ENCODE measurements around the gene TMBIM4. TPM values are rescaled to one million over a fixed set of nuclear protein-coding genes. Genes with fewer than 3 reads are reported as not detected.
"Not testable (repeated sequence)": the region's sequence is repeated elsewhere in the genome, so short reads cannot be mapped to it uniquely, and the experiment has no call there.

The TMBIM4 gene
- total RNA-seq, 1 donor from 2014 or later, result 91.3 TPM

DNA sequence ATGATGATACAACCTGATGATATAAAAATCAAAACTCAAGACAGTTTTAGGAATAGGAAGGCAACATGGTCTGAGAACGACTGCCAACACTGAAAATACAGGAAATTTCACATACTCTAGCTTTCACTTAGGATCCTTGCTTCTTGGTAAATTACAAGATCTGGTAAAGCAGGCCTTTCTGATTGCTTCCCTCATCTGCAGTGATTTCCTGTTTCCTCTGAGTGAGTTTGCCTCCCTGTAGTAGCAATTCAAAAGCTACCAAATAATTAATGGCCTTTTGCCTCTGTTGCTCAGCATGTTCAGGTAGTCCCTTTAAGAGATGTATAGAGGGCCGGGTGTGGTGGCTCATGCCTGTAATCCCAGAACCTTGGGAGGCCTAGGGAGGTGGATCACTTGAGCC is 17.2 kb upstream of the TMBIM4 start:
- peak in 1 of 2 donors; percentile 60 for DNase-seq (ENCODE audit: low read depth in 2 of 2)

DNA sequence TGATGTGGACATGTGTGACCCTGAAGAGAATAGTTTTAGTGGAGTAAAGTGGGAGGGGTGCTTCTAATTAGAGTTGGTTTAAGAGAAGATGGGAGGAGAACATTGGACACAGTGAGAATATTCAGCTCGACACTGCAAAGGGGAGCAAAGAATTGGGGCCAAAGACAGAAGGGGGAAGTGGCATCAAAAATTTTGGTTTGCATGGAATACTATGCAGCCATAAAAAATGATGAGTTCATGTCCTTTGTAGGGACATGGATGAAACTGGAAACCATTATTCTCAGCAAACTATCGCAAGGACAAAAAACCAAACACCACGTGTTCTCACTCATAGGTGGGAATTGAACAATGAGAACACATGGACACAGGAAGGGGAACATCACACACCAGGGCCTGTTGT is 15.0 kb upstream of the TMBIM4 start:
- DNase-seq (ENCODE audit: low read depth in 2 of 2), result not testable (repeated sequence)

DNA sequence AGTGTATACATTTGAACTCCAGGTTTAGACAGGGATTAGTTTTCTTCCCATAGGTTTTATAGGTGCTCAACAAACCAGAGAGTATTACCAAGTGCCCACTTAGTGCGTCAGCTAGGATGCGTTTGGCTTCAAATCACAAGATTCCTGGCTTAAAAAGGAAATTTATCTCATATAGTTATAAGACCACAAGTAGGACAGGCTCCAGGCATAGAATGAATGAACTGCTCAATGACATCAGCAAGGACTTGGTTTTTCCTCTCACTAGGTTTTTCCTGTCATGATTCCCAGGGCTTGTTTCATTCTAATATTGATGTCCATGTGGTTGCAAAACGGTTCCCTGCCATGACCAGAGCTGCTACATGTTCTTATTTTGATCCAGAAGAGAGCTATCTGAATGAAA is 13.2 kb upstream of the TMBIM4 start:
- DNase-seq (ENCODE audit: low read depth in 2 of 2), result no peak

DNA sequence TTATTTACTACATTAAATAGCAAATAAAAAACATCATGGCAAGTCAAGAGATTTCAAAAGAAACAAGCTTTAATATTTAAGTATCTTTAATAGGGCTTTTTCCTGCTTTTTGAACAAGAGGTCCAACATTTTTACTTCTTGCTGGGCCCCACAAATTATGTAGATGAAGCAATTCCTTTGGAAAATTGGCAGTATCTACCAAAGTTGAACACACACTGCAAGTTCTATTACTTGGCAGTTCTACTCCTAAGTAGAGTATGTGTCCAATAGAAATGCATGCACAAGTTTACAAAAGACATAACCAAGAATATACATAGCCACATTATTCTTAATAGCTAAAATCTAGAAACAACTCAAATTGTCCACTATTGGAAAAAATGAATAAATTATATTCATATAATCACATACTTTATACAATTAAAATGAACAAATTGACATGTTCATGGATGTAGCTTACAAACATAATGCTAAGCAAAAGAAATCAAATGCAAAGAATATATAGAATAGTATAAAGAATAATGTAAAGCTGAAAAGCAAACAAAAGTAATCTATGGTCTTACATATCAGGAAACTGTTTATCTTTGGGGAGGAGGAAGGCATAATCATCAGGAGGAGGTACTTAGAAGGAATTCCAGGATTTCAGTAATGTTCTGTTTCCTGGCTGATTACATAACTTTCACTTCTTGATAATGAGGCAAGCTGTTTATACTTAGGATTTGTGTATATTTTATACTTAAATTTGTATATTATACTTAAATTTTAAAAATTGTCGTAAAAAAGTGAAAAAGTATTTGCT is 6.5 kb upstream of the TMBIM4 start:
- peak in 1 of 2 donors; percentile 72 for DNase-seq (ENCODE audit: low read depth in 2 of 2)

DNA sequence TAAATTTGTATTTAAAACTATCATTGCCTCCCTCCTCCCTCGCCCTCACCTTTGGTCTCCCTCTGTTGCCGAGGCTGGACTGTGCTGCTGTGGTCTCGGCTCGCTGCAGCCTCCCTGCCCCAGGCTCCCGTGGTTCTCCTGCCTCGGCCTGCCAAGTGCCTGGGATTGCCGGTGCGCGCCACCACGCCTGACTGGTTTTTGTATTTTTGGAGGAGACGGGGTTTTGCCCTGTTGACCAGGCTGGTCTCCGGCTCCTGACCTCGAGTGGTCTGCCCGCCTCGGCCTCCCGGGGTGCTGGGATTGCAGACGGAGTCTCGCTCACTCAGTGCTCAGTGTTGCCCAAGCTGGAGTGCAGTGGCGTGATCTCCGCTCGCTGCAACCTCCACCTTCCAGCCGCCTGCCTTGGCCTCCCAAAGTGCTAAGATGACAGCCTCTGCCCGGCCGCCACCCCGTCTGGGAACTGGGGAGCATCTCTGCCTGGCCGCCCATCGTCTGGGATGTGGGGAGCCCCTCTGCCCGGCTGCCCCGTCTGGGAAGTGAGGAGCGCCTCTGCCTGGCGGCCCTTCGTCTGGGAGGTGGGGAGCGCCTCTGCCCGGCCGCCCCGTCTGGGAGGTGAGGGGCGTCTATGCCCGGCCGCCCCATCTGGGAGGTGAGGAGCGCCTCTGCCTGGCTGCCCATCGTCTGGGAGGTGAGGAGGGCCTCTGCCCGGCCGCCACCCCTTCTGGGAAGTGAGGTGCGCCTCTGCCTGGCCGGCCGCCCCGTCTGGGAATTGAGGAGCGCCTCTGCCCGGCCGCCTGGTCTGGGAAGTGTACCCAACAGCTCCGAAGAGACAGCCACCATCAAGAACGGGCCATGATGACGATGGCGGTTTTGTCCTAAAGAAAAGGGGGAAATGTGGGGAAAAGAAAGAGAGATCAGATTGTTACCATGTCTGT is 4.9 kb upstream of the TMBIM4 start:
- not testable (repeated sequence) for DNase-seq (ENCODE audit: low read depth in 2 of 2)

DNA sequence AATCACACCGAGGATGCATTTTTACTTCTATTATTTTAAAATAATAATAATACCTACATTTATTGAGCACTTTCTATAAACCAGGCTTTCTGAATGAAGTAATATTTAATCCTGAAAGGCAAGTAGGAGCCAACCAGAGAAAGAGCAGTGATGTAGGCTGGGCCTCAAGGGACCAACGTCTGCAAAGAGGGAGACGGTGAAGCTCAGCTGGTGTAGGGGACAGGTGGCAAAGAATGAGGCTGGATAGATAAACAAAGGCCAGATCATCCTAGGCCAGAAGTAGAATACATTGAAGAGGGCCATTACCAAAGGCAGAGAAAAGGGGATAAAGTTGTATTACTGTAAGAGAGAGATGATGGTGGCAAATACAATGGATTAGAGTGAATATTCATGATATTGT is 810 bp upstream of the TMBIM4 start:
- DNase-seq (ENCODE audit: low read depth in 2 of 2), result no peak

DNA sequence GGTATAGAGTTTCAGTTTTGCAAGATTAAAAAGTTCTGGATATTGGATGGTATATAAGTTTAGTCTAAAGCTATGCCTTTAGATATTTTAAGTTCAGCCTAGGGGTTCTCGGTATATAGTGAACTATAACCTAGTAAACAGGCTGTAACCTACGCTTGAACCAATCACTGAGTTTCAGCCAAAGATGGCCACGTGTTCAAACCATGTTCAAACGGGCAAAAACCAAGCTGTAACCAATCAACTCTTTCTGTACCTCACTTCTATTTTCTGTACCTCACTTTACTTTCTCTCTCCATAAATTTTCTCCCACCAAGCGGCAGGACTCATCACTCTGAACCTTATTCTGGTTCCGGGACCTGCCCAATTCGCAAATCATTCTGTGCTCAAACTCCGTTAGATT is 1.4 kb downstream of the TMBIM4 start:
- DNase-seq (ENCODE audit: low read depth in 2 of 2), result no peak

DNA sequence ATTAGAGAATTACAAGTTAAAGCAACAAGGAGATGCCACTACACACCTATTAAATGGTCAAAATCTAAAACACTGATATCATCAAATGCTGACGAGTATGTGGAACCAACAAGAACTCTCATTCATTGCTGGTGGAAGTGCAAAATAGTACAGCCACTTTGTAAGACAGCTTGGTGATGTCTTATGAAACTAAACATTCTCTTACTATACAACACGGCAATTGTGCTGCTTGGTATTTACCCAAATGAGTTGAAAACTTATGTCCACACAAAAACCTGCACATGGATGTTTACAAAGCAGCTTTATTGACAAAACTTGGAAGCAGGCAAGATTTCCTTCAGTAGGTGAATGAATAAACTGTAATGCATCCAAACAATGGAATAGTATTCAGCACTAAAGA is 3.2 kb downstream of the TMBIM4 start:
- no peak for DNase-seq (ENCODE audit: low read depth in 2 of 2)

DNA sequence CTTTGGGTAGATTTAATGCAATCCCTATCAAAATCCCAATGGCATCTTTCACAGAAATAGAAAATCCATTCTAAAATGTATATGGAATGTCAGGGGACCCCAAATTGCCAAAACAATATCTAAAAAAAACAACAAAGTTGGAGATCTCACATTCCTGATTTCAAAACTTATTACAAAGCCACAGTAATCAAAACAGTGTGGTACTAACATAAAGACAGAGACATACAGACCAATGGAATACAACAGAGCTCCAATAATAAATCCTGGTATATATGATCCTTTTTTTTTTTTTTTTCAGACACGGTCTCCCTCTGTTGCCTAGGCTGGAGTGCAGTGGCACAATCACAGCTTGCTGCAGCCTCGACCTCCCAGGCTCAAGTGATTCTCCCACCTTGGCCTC is 4.7 kb downstream of the TMBIM4 start:
- no peak for DNase-seq (ENCODE audit: low read depth in 2 of 2)

DNA sequence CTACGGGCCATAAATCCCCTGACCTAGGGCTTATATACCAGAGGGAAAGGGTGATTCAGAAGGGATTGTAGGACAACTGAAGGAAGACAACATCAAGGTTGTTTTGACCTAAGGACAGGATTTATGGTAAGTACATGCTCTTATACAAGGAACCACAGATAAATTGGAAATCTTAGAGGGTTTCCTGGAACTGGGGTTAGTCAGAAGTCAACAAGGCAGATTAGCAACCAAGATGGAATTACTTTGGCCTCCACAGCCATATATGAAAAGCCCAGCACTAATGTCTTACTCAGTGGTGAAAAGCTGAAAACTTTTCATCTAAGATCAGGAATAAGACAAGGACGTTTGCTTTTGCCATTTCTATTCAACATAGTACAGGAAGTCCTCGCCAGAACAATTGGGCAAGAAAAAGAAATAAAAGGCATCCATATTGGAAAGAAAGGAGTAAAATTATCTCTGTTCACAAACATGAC is 5.4 kb downstream of the TMBIM4 start:
- no peak for DNase-seq (ENCODE audit: low read depth in 2 of 2)

DNA sequence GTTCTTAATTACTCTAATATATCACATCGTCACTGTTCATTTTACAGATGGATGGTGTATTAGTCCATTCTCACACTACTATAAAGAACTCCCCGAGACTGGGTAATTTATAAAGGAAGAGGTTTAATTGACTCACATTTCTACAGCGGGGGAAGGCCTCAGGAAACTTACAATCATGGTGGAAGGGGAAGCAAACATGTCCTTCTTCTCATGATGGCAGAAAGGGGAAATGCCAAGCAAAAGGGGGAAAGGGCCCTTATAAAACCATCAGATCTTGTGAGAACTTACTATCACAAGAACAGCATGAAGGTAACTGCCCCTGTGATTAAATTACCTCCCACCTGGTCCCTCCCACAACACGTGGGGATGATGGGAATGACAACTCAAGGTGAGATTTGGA is 6.5 kb downstream of the TMBIM4 start:
- DNase-seq (ENCODE audit: low read depth in 2 of 2), result no peak

DNA sequence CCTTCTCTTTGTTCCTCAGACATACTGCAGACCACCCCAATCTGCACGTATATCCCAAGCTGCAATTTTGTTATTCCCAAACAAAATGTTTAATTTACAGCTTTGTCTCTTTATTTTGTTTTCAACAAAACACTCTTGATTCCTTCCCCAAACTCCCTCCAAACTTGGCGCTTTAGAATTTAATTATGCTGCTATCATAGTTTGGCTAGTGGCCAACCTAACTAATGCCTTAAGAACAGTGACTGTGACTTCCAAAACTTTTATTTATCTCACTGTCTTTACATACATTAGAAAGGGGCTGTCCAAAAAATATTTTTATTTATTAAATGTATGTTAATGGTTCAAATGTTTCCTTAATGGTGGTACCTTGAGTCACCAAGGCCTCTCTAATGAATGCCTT is 7.1 kb downstream of the TMBIM4 start:
- no peak for DNase-seq (ENCODE audit: low read depth in 2 of 2)

DNA sequence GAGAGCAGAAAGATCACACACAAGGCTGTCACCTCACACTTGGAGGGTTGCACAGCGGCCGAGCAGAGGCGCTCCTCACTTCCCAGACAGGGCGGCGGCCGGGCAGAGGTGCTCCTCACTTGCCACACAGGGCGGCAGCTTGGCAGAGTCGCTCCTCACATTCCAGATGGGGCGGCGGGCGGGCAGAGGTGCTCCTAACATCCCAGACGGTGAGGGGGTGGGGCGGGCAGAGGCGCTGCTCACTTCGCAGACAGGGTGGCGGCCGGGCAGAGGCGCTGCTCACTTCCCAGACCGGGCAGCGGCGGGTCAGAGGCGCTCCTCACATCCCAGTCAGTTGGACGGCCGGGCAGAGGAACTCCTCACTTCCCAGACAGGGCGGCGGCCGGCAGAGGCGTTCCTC is 9.1 kb downstream of the TMBIM4 start:
- no peak for DNase-seq (ENCODE audit: low read depth in 2 of 2)

DNA sequence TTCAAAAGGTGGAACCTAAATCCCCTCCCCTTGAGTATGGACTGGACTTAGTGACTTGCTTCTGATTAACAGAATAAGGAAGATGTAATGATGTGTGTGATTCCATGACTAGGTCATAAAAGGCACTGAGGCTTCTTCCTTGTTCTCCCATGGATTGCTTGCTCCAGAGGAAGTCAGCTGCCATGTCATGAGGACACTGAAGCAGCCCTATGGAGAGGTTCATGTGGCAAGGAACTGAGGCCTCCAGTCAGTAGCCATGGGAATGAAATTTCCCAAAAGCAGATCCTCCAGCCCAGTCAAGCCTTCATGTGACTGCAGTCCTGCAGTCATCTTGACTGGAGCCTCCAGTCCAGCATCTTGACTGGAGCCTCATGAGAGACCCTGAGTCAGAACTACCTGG is 10.7 kb downstream of the TMBIM4 start:
- no peak for DNase-seq (ENCODE audit: low read depth in 2 of 2)

DNA sequence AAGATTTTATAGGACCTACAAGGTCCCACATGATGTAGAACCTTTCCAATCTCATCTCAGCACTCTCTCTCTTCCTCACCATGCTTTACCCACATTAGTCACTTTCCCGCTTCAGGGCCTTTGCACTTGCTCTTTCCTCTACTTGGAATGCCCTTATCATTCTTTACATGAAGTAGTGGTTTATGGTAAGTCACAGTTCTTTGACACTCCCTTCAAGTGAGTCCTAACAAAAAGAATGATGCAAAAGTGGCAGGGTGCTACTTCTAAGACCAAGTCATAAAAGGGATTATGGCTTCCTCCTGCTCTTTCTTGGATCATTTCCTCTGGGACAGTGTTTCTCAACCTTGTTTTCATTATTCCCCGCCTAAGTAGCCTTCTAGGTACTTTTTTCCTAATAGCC is 13.1 kb downstream of the TMBIM4 start:
- DNase-seq (ENCODE audit: low read depth in 2 of 2), result no peak

DNA sequence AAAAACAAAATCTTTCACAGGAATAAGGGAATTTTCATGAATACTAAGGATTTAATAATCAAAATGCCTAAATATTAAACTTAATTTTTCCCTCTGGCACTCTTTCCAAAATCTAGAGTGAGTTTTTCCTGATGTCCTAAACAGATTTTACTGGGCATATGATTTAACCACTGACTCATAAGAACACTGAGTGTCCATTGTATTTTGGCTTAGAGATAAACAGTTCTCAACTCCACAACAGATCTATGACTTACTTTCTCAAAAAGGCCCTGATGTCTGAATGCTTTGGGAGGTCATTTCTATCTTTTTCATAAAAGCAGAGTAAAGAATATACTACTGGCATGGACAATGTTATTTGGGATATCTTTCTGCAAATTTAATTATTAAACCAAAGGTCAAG is 15.0 kb downstream of the TMBIM4 start:
- DNase-seq (ENCODE audit: low read depth in 2 of 2), result peak in 1 of 2 donors; percentile 36

DNA sequence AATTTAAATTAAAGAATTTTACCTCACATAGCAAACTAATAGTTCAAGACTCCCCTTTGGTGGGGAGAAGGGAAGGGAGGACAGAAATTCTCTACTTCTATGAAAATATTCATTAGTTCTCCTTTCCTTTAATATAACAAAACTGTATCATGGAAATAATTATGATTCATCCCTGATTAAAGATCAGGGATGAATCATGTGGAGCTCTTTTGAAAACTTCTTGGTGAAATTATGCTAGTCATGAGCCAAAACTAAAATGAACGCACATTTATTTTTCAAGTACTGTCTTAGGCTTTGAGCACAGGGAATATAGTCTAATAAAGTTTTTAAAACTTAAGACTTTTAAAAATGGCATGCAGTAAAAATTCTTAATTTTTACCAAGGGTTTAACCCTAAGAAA is 17.1 kb downstream of the TMBIM4 start:
- peak in 1 of 2 donors; percentile 54 for DNase-seq (ENCODE audit: low read depth in 2 of 2)

DNA sequence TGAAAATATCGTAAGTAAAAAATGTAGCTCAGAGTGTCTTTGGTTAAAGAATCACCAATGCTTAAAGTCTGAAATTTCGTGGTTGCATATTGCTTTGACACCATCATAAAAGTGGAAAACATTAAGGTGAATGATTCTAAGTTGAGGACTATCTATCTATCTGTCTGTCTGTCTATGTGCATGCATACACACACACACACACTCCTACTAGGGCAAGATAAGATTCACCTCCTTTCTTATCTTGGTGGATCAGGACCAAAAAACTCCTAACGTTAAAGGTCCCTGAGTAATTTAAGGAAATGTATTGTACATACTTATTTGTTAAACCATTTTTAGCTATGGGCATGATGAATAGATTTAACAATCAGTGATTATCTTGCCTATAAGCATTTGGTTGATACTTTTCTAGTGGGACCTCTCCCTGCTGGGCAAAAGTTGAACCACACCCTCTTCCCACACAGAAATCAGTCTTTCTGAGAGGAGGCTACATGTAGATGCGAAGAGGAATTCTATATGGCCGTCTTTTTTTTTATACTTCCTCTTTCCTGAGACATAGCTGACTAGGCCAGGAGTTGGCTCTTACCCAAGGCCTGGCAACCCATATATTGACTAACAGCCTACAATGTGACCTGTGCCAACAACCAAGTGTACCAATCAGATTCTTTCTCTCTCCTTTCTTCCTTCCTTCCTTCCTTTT is 19.9 kb downstream of the TMBIM4 start:
- peak in 1 of 2 donors; percentile 51 for DNase-seq (ENCODE audit: low read depth in 2 of 2)

DNA sequence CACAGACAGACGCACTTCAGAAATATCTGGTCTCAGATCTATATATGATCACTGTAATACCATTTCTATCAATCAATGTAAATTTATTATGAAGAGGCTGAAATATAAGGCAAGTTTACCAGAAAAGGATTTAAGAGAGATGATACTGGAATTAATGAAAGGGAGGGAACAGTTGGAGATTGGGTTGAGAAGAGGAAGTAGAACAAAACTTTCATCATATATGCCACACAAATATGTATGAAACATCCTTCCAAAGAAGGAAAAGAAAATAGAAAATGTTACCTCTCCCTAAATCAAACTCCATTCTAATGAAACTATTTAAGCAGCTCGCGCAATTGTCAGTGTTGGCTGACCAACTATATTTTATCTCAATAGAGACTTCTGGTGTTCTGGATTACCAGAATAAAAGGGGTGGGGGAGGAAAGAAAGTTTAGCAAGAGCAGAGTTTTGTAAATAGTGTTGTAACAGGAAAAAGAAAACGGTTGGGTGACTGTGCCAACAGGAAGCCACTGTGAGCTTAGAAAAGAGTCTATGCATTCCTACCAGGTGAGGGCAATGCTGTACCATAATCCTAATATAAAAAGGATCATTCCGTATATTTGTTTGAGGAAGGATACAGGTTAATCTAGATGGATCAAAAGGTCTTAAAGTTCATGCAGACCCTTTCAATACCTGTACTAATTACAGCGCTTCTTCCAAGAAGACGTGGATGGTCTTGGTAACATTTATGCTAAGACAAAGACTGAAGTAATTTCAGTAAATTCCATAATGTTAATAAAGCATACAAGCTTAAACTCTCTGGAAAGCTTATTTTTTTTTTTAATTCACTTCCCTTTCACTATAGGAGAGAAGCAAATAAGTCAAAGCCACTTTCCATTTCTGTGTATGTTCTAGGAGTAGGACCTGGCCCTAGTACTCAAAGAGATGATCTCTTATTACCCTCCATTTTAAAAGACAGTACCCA is 24.7 kb downstream of the TMBIM4 start:
- peak; percentile 89 to 92 for DNase-seq (ENCODE audit: low read depth in 2 of 2)

DNA sequence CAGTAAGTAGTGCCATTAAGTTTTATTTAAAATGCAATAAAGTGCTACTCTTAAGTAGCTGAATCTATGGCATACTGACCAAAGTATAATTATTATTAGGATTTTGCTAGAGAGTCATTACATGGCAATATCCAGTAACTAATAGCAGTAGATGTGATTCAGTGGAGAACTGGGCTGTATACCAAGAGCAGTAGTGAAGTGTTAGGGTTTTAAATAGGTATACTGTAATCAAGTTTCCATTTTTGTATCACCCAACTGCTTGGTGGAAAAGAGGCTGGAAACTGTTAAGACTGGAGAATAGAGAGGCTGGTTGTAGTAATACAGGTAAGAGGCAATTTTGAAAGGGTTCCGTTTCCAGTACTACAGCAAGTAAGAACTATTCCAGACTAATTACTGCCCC is 25.9 kb downstream of the TMBIM4 start:
- no peak for DNase-seq (ENCODE audit: low read depth in 2 of 2)

DNA sequence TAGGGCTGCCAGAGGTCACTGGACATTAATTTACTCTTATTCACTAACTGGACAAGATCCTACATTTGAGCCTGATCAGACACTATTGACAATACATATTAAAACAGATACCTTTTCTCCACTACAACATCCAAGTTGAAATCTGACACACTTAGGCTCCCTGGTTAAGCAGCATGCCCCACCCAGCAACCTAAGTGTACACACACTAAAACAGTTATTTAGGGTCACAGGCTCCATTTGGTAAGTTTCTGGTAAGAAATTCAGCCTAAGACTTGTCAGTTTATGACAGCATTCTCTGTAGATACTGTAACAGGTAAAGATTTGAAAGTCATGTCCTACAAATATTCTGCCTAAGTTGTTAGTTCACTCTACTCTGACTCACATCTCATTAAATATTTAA is 27.0 kb downstream of the TMBIM4 start:
- DNase-seq (ENCODE audit: low read depth in 2 of 2), result no peak
